ENCODE data around the gene PIK3R6. TPM values are rescaled to one million over a fixed set of nuclear protein-coding genes. Genes with fewer than 3 reads are reported as not detected.
A peak's percentile ranks its signal among the peaks of the same experiment; 100 is the strongest.

The PIK3R6 gene
- total and polyA plus RNA-seq, 10 of the 15 experiments (the other 5 are each of a cell fraction or from before 2014, with no cell fraction given), result 6.7 to 146 (median 68.2) TPM

GRCh38 chr17:8806926-8807550 lies 60.4 kb downstream of the PIK3R6 start (continued):
- TF ChIP-seq BCLAF1 (IDR thresholded peaks at IDR 0.05), result no peak
- no peak for TF ChIP-seq GATAD2B (conservative IDR thresholded peaks at IDR 0.05; ENCODE audit: low read depth)
- TF ChIP-seq ETV6 (conservative IDR thresholded peaks at IDR 0.05 in 1 of 2, IDR thresholded peaks at IDR 0.05 in 1 of 2; ENCODE audit: borderline replicate concordance in 1 of 2, low read depth in 1 of 2), result peak in 1 of 2 experiments; percentile 96; a peak in 2 of 4 replicates
- TF ChIP-seq IRF3 (IDR thresholded peaks at IDR 0.05), result no peak
- no peak for TF ChIP-seq HCFC1 (IDR thresholded peaks at IDR 0.05; ENCODE audit: low read length)
- TF ChIP-seq TAF1 (IDR thresholded peaks at IDR 0.05; ENCODE audit: borderline replicate concordance, low read depth, low read length), result peak; percentile 41; the same call in 1 of the 2 replicates
- no peak for TF ChIP-seq SUZ12 (IDR thresholded peaks at IDR 0.05; ENCODE audit: unreplicated experiment)
- no peak for TF ChIP-seq CTCF (IDR thresholded peaks at IDR 0.05 in 2 of 3, conservative IDR thresholded peaks at IDR 0.05 in 1 of 3; ENCODE audit: control insufficient read depth in 2 of 3, extremely low read depth in 1 of 3, insufficient read depth in 1 of 3, low read depth in 3 of 3, low read length in 3 of 3)
- no peak for TF ChIP-seq CHD1 (IDR thresholded peaks at IDR 0.05; ENCODE audit: low read depth, low read length)
- no peak for TF ChIP-seq USF2 (IDR thresholded peaks at IDR 0.05; ENCODE audit: borderline replicate concordance, low read depth, low read length)
- no peak for TF ChIP-seq SMAD1 (IDR thresholded peaks at IDR 0.05; ENCODE audit: low read depth, partially characterized antibody)
- no peak for TF ChIP-seq ZNF592 (IDR thresholded peaks at IDR 0.05)
- peak; percentile 7 for TF ChIP-seq RELA (IDR thresholded peaks at IDR 0.05; ENCODE audit: borderline replicate concordance, partially characterized antibody)
- 0 out of 2 replicates have a peak, but pooled peaks have one; percentile 35 for TF ChIP-seq PAX5 (IDR thresholded peaks at IDR 0.05; ENCODE audit: borderline replicate concordance, low read depth, low read length)
- TF ChIP-seq STAT3 (IDR thresholded peaks at IDR 0.05; ENCODE audit: low read depth, low read length), result no peak

Measured in GM12878 (cell line).